ENCODE results near the gene SNED1.

SNED1 gene

DNA sequence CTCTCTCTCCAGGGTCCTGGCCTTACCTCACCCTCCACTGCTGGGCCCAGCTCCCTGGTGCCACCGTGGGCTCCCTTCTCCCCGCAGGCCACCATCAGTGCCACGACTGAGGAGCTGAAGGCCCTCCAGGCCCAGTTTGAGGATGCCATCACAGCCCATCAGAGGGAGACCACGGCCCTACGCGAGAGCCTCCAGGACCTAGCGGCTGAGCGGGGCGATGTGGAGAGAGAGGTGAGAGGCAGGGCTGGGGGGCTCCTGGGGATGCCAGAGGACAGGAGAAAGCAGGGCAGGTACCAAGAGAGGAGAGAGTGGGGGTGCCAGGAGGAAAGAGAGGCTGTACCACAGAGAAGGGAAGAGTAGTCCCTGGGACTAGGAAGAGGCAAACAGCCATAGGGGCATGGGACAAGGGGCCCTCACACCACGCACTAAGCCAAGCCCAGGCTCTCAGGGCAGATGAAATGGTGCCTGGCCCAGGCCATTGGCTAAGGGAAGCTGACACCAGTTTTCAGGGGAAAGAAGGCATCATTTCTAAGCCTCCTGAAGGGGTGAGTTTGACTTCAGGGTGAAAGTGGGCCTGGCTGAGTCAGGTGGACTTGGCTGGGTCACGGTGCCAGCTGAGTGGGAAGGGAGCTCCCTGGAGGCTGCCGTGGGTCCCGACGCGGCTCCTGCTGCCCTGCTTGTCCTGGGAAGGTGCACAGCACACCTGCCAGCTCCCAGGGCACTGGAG, 39.0 kb upstream of the SNED1 start:
- Histone ChIP-seq H3K27ac (replicated peaks) (no peak overlapping the region), H3K27me3 (ENCODE audit: insufficient read depth, poor library complexity, severe bottlenecking) (no peaks in the 10 kb centered on the region), H3K4me3 (replicated peaks; ENCODE audit: insufficient read depth, low read length) (no peak overlapping the region)
- TF ChIP-seq POLR2AphosphoS5 (IDR thresholded peaks at IDR 0.05; ENCODE audit: low read depth) (no peak), SPI1 (IDR thresholded peaks at IDR 0.05; ENCODE audit: borderline replicate concordance, low read depth) (no peak), CTCF (IDR thresholded peaks at IDR 0.05; ENCODE audit: insufficient read depth, low read length) (no peak), GABPA (IDR thresholded peaks at IDR 0.05; ENCODE audit: low read depth) (no peak)
- TF ChIP-seq, protein P1, sequence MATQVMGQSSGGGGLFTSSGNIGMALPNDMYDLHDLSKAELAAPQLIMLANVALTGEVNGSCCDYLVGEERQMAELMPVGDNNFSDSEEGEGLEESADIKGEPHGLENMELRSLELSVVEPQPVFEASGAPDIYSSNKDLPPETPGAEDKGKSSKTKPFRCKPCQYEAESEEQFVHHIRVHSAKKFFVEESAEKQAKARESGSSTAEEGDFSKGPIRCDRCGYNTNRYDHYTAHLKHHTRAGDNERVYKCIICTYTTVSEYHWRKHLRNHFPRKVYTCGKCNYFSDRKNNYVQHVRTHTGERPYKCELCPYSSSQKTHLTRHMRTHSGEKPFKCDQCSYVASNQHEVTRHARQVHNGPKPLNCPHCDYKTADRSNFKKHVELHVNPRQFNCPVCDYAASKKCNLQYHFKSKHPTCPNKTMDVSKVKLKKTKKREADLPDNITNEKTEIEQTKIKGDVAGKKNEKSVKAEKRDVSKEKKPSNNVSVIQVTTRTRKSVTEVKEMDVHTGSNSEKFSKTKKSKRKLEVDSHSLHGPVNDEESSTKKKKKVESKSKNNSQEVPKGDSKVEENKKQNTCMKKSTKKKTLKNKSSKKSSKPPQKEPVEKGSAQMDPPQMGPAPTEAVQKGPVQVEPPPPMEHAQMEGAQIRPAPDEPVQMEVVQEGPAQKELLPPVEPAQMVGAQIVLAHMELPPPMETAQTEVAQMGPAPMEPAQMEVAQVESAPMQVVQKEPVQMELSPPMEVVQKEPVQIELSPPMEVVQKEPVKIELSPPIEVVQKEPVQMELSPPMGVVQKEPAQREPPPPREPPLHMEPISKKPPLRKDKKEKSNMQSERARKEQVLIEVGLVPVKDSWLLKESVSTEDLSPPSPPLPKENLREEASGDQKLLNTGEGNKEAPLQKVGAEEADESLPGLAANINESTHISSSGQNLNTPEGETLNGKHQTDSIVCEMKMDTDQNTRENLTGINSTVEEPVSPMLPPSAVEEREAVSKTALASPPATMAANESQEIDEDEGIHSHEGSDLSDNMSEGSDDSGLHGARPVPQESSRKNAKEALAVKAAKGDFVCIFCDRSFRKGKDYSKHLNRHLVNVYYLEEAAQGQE (IDR thresholded peaks at IDR 0.05; ENCODE audit: insufficient replicate concordance, low read depth), result no peak
- no peak for DNase-seq (ENCODE audit: low read depth in 1 of 2, low spot score in 1 of 2)

GRCh38 chr2:240959941-240960308, 38.5 kb upstream of the SNED1 start:
- DNase-seq (ENCODE audit: low read depth in 1 of 2, low spot score in 1 of 2), result no peak
- Histone ChIP-seq H3K4me3 (replicated peaks; ENCODE audit: insufficient read depth, low read length) (no peak overlapping the region), H3K27me3 (ENCODE audit: insufficient read depth, poor library complexity, severe bottlenecking) (no peaks in the 10 kb centered on the region), H3K27ac (replicated peaks) (peak overlapping the region; percentile 76)
- TF ChIP-seq, protein P1 (IDR thresholded peaks at IDR 0.05; ENCODE audit: insufficient replicate concordance, low read depth), result no peak
- TF ChIP-seq SPI1 (IDR thresholded peaks at IDR 0.05; ENCODE audit: borderline replicate concordance, low read depth) (no peak), CTCF (IDR thresholded peaks at IDR 0.05; ENCODE audit: insufficient read depth, low read length) (no peak), GABPA (IDR thresholded peaks at IDR 0.05; ENCODE audit: low read depth) (no peak), POLR2AphosphoS5 (IDR thresholded peaks at IDR 0.05; ENCODE audit: low read depth) (no peak)

GRCh38 chr2:240960309-240960970, 38.0 kb upstream of the SNED1 start:
- peak in 1 of 2 experiments; percentile 55 for DNase-seq (ENCODE audit: low read depth in 1 of 2, low spot score in 1 of 2)
- Histone ChIP-seq H3K27ac (replicated peaks) (peak overlapping the region; percentile 76), H3K27me3 (ENCODE audit: insufficient read depth, poor library complexity, severe bottlenecking) (no peaks in the 10 kb centered on the region), H3K4me3 (replicated peaks; ENCODE audit: insufficient read depth, low read length) (no peak overlapping the region)
- TF ChIP-seq GABPA (IDR thresholded peaks at IDR 0.05; ENCODE audit: low read depth) (no peak), SPI1 (IDR thresholded peaks at IDR 0.05; ENCODE audit: borderline replicate concordance, low read depth) (no peak), CTCF (IDR thresholded peaks at IDR 0.05; ENCODE audit: insufficient read depth, low read length) (no peak), POLR2AphosphoS5 (IDR thresholded peaks at IDR 0.05; ENCODE audit: low read depth) (no peak)
- TF ChIP-seq, protein P1 (IDR thresholded peaks at IDR 0.05; ENCODE audit: insufficient replicate concordance, low read depth), result no peak
